GM19324 (cell line): ENCODE measurements around the gene ZFYVE19.

Experiments
- ATAC-seq: cut with Tn5 transposase; IDR thresholded peaks from one replicate; pipeline ENCODE4 v1.9.1; 2021; ENCODE audit warnings: mild to moderate bottlenecking, moderate library complexity; ENCODE audit not compliant: unreplicated experiment, low FRiP score

The ZFYVE19 gene

GRCh38 chr15:40812721-40813425 is 6.0 kb downstream of the ZFYVE19 start:
- no peak for ATAC-seq

GRCh38 chr15:40815042-40815698 is 8.3 kb downstream of the ZFYVE19 start:
- ATAC-seq: no peak

- ATAC-seq: no peak
Observed at GRCh38 chr15:40819048-40819447, 12.2 kb downstream of the ZFYVE19 start.

- ATAC-seq: no peak
Observed at GRCh38 chr15:40821195-40821594, 14.3 kb downstream of the ZFYVE19 start.

GRCh38 chr15:40823572-40824343 is 16.9 kb downstream of the ZFYVE19 start:
- no peak for ATAC-seq

- no peak for ATAC-seq
Observed at GRCh38 chr15:40825661-40826422, 19.0 kb downstream of the ZFYVE19 start.

- ATAC-seq: no peak
Observed at GRCh38 chr15:40826423-40827075, 19.7 kb downstream of the ZFYVE19 start.

GRCh38 chr15:40828447-40829036 is 21.7 kb downstream of the ZFYVE19 start, which contains the start of gene PPP1R14D:
TSS of gene PPP1R14D (minus strand) at chr15:40828708. CDS start at chr15:40828641, 67 bp downstream.
- no peak for ATAC-seq

GRCh38 chr15:40829115-40829514 is 22.2 kb downstream of the ZFYVE19 start:
- ATAC-seq: no peak

GRCh38 chr15:40830884-40831283 is 24.0 kb downstream of the ZFYVE19 start:
- no peak for ATAC-seq

GRCh38 chr15:40831861-40832260 is 25.0 kb downstream of the ZFYVE19 start:
- no peak for ATAC-seq

- ATAC-seq: no peak
Observed at GRCh38 chr15:40832903-40833302, 26.0 kb downstream of the ZFYVE19 start.

GRCh38 chr15:40836020-40836419 is 29.1 kb downstream of the ZFYVE19 start:
- no peak for ATAC-seq

- ATAC-seq: no peak
Observed at GRCh38 chr15:40838756-40839155, 31.9 kb downstream of the ZFYVE19 start.

GRCh38 chr15:40841741-40842140 is 34.9 kb downstream of the ZFYVE19 start:
- ATAC-seq: no peak

GRCh38 chr15:40843261-40843884 is 36.5 kb downstream of the ZFYVE19 start:
- no peak for ATAC-seq

GRCh38 chr15:40843885-40844695 is 37.2 kb downstream of the ZFYVE19 start, which contains the start of gene SPINT1:
TSS of gene SPINT1 (plus strand) at chr15:40844048. CDS start at chr15:40844555, 507 bp downstream.
- no peak for ATAC-seq

GRCh38 chr15:40844696-40845030 is 37.8 kb downstream of the ZFYVE19 start:
- ATAC-seq: no peak
